ENCODE results near the gene STAT4.

STAT4 gene

GRCh38 chr2:191030521-191031154 lies 120.2 kb downstream of the STAT4 start:
- Histone ChIP-seq H3K36me3 (ENCODE audit: control insufficient read depth in 1 of 2, insufficient read depth in 2 of 2, low read length in 2 of 2) (no peaks in the 10 kb centered on the region), H3K23ac (ENCODE audit: low read length) (no peak overlapping the region), H4K12ac (ENCODE audit: low read depth, low read length) (no peak overlapping the region), H3K27ac (ENCODE audit: low read depth, low read length) (no peak overlapping the region), H3K79me1 (ENCODE audit: low read length) (peaks cover 3% of the 10 kb centered on the region), H3K4ac (ENCODE audit: low read depth, low read length) (no peak overlapping the region), H2BK12ac (ENCODE audit: low read length) (no peak overlapping the region), H2AFZ (ENCODE audit: insufficient read depth, low read length, poor library complexity) (no peak overlapping the region), H3K9ac (ENCODE audit: low read length) (peak overlapping the region; percentile 50), H3K9me3 (ENCODE audit: insufficient read depth, low read depth, low read length) (no peaks in the 10 kb centered on the region), H3K14ac (ENCODE audit: low read length) (no peak overlapping the region), H4K8ac (ENCODE audit: low read depth, low read length) (no peak overlapping the region), H3K27me3 (ENCODE audit: insufficient read depth, low read length) (no peaks in the 10 kb centered on the region), H3K18ac (ENCODE audit: low read length) (no peak overlapping the region), H4K91ac (ENCODE audit: low read depth, low read length) (no peak overlapping the region), H3K4me3 (ENCODE audit: low read depth, low read length) (no peak overlapping the region), H2BK5ac (ENCODE audit: low read depth, low read length, poor library complexity) (no peak overlapping the region), H3K4me1 (ENCODE audit: control insufficient read depth in 1 of 2, insufficient read depth in 2 of 2, low read length in 2 of 2) (peaks cover 0 to 6% of the 10 kb centered on the region in 2 experiments), H3K79me2 (ENCODE audit: control insufficient read depth, insufficient read depth, low read length, poor library complexity) (no peaks in the 10 kb centered on the region), H3K4me2 (ENCODE audit: low read length) (peak overlapping the region; percentile 44), H2AK5ac (ENCODE audit: low read length) (no peak overlapping the region), H2BK120ac (ENCODE audit: insufficient read depth, low read length, poor library complexity) (no peak overlapping the region)
- DNase-seq: peak; percentile 31 to 72
- no CpG with 5 or more reads among the region's 8 CpGs for WGBS (ENCODE audit: extremely low coverage, insufficient coverage, insufficient read length)

- H3K23ac ChIP-seq (ENCODE audit: low read length): no peak overlapping the region
Observed at GRCh38 chr2:191029280-191029950, 121.4 kb downstream of the STAT4 start.

GRCh38 chr2:191026377-191026776 lies 124.4 kb downstream of the STAT4 start:
- no peak overlapping the region for H3K4me2 ChIP-seq (ENCODE audit: low read length)
- H2AFZ ChIP-seq (ENCODE audit: insufficient read depth, low read length, poor library complexity): no peak overlapping the region
- H3K4me1 ChIP-seq (ENCODE audit: control insufficient read depth in 1 of 2, insufficient read depth in 2 of 2, low read length in 2 of 2): no peaks in the 10 kb centered on the region
- no peak overlapping the region for H4K8ac ChIP-seq (ENCODE audit: low read depth, low read length)
- no peaks in the 10 kb centered on the region for H3K27me3 ChIP-seq (ENCODE audit: insufficient read depth, low read length)
- H3K9me3 ChIP-seq (ENCODE audit: insufficient read depth, low read depth, low read length): peaks cover 1% of the 10 kb centered on the region
- H3K79me1 ChIP-seq (ENCODE audit: low read length): no peaks in the 10 kb centered on the region
- DNase-seq: no peak
- no peak overlapping the region for H2BK120ac ChIP-seq (ENCODE audit: insufficient read depth, low read length, poor library complexity)
- H3K23ac ChIP-seq (ENCODE audit: low read length): no peak overlapping the region
- no peak overlapping the region for H2AK5ac ChIP-seq (ENCODE audit: low read length)
- H3K18ac ChIP-seq (ENCODE audit: low read length): no peak overlapping the region
- no peaks in the 10 kb centered on the region for H3K79me2 ChIP-seq (ENCODE audit: control insufficient read depth, insufficient read depth, low read length, poor library complexity)
- no peak overlapping the region for H2BK5ac ChIP-seq (ENCODE audit: low read depth, low read length, poor library complexity)
- H4K91ac ChIP-seq (ENCODE audit: low read depth, low read length): no peak overlapping the region
- H3K36me3 ChIP-seq (ENCODE audit: control insufficient read depth in 1 of 2, insufficient read depth in 2 of 2, low read length in 2 of 2): no peaks in the 10 kb centered on the region
- H2BK12ac ChIP-seq (ENCODE audit: low read length): no peak overlapping the region
- no peak overlapping the region for H3K14ac ChIP-seq (ENCODE audit: low read length)
- no peak overlapping the region for H4K12ac ChIP-seq (ENCODE audit: low read depth, low read length)
- H3K9ac ChIP-seq (ENCODE audit: low read length): no peak overlapping the region
- no peak overlapping the region for H3K4ac ChIP-seq (ENCODE audit: low read depth, low read length)
- H3K4me3 ChIP-seq (ENCODE audit: low read depth, low read length): no peak overlapping the region
- no peak overlapping the region for H3K27ac ChIP-seq (ENCODE audit: low read depth, low read length)
- no CpG with 5 or more reads among the region's 2 CpGs for WGBS (ENCODE audit: extremely low coverage, insufficient coverage, insufficient read length)

More at GRCh38 chr2:191029280-191029950, 121.4 kb downstream of the STAT4 start:
- Histone ChIP-seq H3K27me3 (ENCODE audit: insufficient read depth, low read length) (no peaks in the 10 kb centered on the region), H2BK120ac (ENCODE audit: insufficient read depth, low read length, poor library complexity) (no peak overlapping the region), H3K18ac (ENCODE audit: low read length) (no peak overlapping the region), H3K14ac (ENCODE audit: low read length) (no peak overlapping the region), H4K12ac (ENCODE audit: low read depth, low read length) (no peak overlapping the region), H3K9ac (ENCODE audit: low read length) (no peak overlapping the region), H3K4me1 (ENCODE audit: control insufficient read depth in 1 of 2, insufficient read depth in 2 of 2, low read length in 2 of 2) (peaks cover 0 to 6% of the 10 kb centered on the region in 2 experiments), H3K4ac (ENCODE audit: low read depth, low read length) (no peak overlapping the region), H2AK5ac (ENCODE audit: low read length) (no peak overlapping the region), H2AFZ (ENCODE audit: insufficient read depth, low read length, poor library complexity) (no peak overlapping the region), H2BK5ac (ENCODE audit: low read depth, low read length, poor library complexity) (no peak overlapping the region), H3K4me2 (ENCODE audit: low read length) (no peak overlapping the region), H3K9me3 (ENCODE audit: insufficient read depth, low read depth, low read length) (no peaks in the 10 kb centered on the region), H2BK12ac (ENCODE audit: low read length) (no peak overlapping the region), H3K79me1 (ENCODE audit: low read length) (peaks cover 3% of the 10 kb centered on the region), H4K8ac (ENCODE audit: low read depth, low read length) (no peak overlapping the region), H3K79me2 (ENCODE audit: control insufficient read depth, insufficient read depth, low read length, poor library complexity) (no peaks in the 10 kb centered on the region), H4K91ac (ENCODE audit: low read depth, low read length) (no peak overlapping the region), H3K27ac (ENCODE audit: low read depth, low read length) (no peak overlapping the region), H3K4me3 (ENCODE audit: low read depth, low read length) (no peak overlapping the region), H3K36me3 (ENCODE audit: control insufficient read depth in 1 of 2, insufficient read depth in 2 of 2, low read length in 2 of 2) (no peaks in the 10 kb centered on the region)
- no CpG with 5 or more reads among the region's 10 CpGs for WGBS (ENCODE audit: extremely low coverage, insufficient coverage, insufficient read length)
- DNase-seq: no peak

- Histone ChIP-seq H3K4me3 (ENCODE audit: low read depth, low read length) (no peak overlapping the region), H2BK120ac (ENCODE audit: insufficient read depth, low read length, poor library complexity) (no peak overlapping the region), H3K79me1 (ENCODE audit: low read length) (peaks cover 4% of the 10 kb centered on the region), H3K4me2 (ENCODE audit: low read length) (no peak overlapping the region), H4K91ac (ENCODE audit: low read depth, low read length) (no peak overlapping the region), H2BK12ac (ENCODE audit: low read length) (no peak overlapping the region), H4K8ac (ENCODE audit: low read depth, low read length) (no peak overlapping the region), H3K27ac (ENCODE audit: low read depth, low read length) (no peak overlapping the region), H4K12ac (ENCODE audit: low read depth, low read length) (no peak overlapping the region), H3K9ac (ENCODE audit: low read length) (no peak overlapping the region), H3K18ac (ENCODE audit: low read length) (no peak overlapping the region), H2AK5ac (ENCODE audit: low read length) (no peak overlapping the region), H3K23ac (ENCODE audit: low read length) (no peak overlapping the region), H3K4me1 (ENCODE audit: control insufficient read depth in 1 of 2, insufficient read depth in 2 of 2, low read length in 2 of 2) (peaks cover 3 to 7% of the 10 kb centered on the region in 2 experiments), H3K14ac (ENCODE audit: low read length) (no peak overlapping the region), H3K4ac (ENCODE audit: low read depth, low read length) (no peak overlapping the region), H3K27me3 (ENCODE audit: insufficient read depth, low read length) (no peaks in the 10 kb centered on the region), H2BK5ac (ENCODE audit: low read depth, low read length, poor library complexity) (no peak overlapping the region), H3K36me3 (ENCODE audit: control insufficient read depth in 1 of 2, insufficient read depth in 2 of 2, low read length in 2 of 2) (no peaks in the 10 kb centered on the region), H3K9me3 (ENCODE audit: insufficient read depth, low read depth, low read length) (peaks cover 1% of the 10 kb centered on the region), H2AFZ (ENCODE audit: insufficient read depth, low read length, poor library complexity) (no peak overlapping the region), H3K79me2 (ENCODE audit: control insufficient read depth, insufficient read depth, low read length, poor library complexity) (peaks cover 3% of the 10 kb centered on the region)
- DNase-seq: peak; percentile 46 to 68
- WGBS (ENCODE audit: extremely low coverage, insufficient coverage, insufficient read length): no CpG with 5 or more reads among the region's 1 CpG
Observed at GRCh38 chr2:191025135-191025534, 125.7 kb downstream of the STAT4 start.

All from trophoblast cell (in vitro differentiated cells and primary cell).